ENCODE data around the gene TMCO5A. TPM values are rescaled to one million over a fixed set of nuclear protein-coding genes. Genes with fewer than 3 reads are reported as not detected.

TMCO5A gene
- total RNA-seq, 1 experiment from 2014 or later: not detected

DNA sequence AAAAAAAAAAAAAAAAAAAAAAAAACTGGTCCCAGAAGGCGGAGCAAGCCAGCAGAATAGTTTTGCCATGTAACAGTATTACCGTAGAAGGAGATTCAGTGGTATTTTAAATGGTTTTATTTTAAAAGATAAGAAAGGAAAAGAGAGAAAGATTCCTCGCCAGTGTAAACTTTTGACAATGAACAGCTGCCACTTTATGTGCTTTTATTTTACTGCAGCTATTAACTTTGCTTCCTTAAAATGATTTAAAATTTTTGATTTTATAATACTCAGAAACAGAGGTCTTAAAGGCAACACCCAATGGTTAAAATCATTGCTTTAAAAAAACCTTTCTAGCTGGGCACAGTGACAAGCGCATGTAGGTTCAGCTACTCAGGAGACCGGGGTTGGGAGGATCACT, 46.8 kb downstream of the TMCO5A start:
- Histone ChIP-seq H3K9me3 (ENCODE audit: insufficient read depth, low read depth) (no peaks in the 10 kb centered on the region), H4K20me1 (ENCODE audit: insufficient read depth) (no peaks in the 10 kb centered on the region), H3K9me2 (ENCODE audit: insufficient read depth) (no peaks in the 10 kb centered on the region), H3K79me2 (ENCODE audit: low read depth) (no peaks in the 10 kb centered on the region), H3K27ac (no peak overlapping the region), H3K4me2 (no peak overlapping the region), H3K27me3 (ENCODE audit: insufficient read depth, low read depth) (no peaks in the 10 kb centered on the region), H3K36me3 (ENCODE audit: low read depth) (no peaks in the 10 kb centered on the region), H3K4me1 (replicated peaks; ENCODE audit: insufficient read depth) (no peaks in the 10 kb centered on the region), H3F3A (ENCODE audit: insufficient read depth, low read depth) (no peaks in the 10 kb centered on the region), H2AFZ (no peak overlapping the region), H3K4me3 (no peak overlapping the region)
- ChIA-PET CTCF (no interaction called here), POLR2A (ENCODE audit: unreplicated experiment) (no interaction called here)
- DNase-seq: no peak
- intact Hi-C loops (cut with micrococcal nuclease; ENCODE audit: unreplicated experiment): no loop called here
- no TSS peak for BruUV-seq (replicated peaks)
- TF ChIP-seq CTCF (conservative IDR thresholded peaks at IDR 0.05): no peak
- TF ChIP-seq EZH2 (IDR thresholded peaks at IDR 0.05; ENCODE audit: low read depth): no peak

DNA sequence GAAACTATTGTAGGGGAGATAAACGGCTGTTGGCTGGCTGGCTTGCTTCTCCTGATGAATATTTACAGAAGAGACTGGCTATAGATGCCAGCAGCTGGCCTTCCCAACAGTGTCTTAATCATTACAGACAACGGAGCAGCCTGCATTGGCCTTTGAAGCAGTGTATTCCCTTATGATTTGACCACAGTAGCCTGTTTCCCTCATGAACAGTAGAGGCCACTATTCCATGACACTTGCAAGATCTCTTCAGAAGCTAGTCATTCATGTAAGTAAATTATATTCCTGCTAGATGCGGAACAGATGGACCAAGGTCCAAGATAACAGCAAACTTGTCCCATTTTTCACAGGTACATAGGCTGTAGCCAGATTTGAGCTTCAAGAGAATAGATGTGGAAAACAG, 47.3 kb downstream of the TMCO5A start:
- ChIA-PET CTCF (no interaction called here), POLR2A (ENCODE audit: unreplicated experiment) (no interaction called here)
- Histone ChIP-seq H3F3A (ENCODE audit: insufficient read depth, low read depth) (no peaks in the 10 kb centered on the region), H3K27me3 (ENCODE audit: insufficient read depth, low read depth) (no peaks in the 10 kb centered on the region), H3K9me3 (ENCODE audit: insufficient read depth, low read depth) (no peaks in the 10 kb centered on the region), H3K4me3 (no peak overlapping the region), H3K36me3 (ENCODE audit: low read depth) (no peaks in the 10 kb centered on the region), H3K79me2 (ENCODE audit: low read depth) (no peaks in the 10 kb centered on the region), H3K9me2 (ENCODE audit: insufficient read depth) (no peaks in the 10 kb centered on the region), H4K20me1 (ENCODE audit: insufficient read depth) (no peaks in the 10 kb centered on the region), H3K4me1 (replicated peaks; ENCODE audit: insufficient read depth) (no peaks in the 10 kb centered on the region), H2AFZ (no peak overlapping the region), H3K27ac (no peak overlapping the region), H3K4me2 (no peak overlapping the region)
- intact Hi-C loops (cut with micrococcal nuclease; ENCODE audit: unreplicated experiment): no loop called here
- no peak for DNase-seq
- no TSS peak for BruUV-seq (replicated peaks)
- TF ChIP-seq CTCF (conservative IDR thresholded peaks at IDR 0.05) (no peak; the same call in 1 of the 2 replicates), EZH2 (IDR thresholded peaks at IDR 0.05; ENCODE audit: low read depth) (no peak)

GRCh38 chr15:37984368-37984767, 49.9 kb downstream of the TMCO5A start:
- Histone ChIP-seq H3K27me3 (ENCODE audit: insufficient read depth, low read depth) (no peaks in the 10 kb centered on the region), H3K4me1 (replicated peaks; ENCODE audit: insufficient read depth) (no peaks in the 10 kb centered on the region), H3F3A (ENCODE audit: insufficient read depth, low read depth) (no peaks in the 10 kb centered on the region), H3K4me3 (no peak overlapping the region), H3K27ac (no peak overlapping the region), H3K9me3 (ENCODE audit: insufficient read depth, low read depth) (0 out of 2 replicates have a peak, but pooled peaks cover 3% of the 10 kb centered on the region), H3K79me2 (ENCODE audit: low read depth) (no peaks in the 10 kb centered on the region), H4K20me1 (ENCODE audit: insufficient read depth) (no peaks in the 10 kb centered on the region), H3K36me3 (ENCODE audit: low read depth) (no peaks in the 10 kb centered on the region), H3K4me2 (no peak overlapping the region), H2AFZ (no peak overlapping the region), H3K9me2 (ENCODE audit: insufficient read depth) (no peaks in the 10 kb centered on the region)
- TF ChIP-seq CTCF (conservative IDR thresholded peaks at IDR 0.05) (no peak), EZH2 (IDR thresholded peaks at IDR 0.05; ENCODE audit: low read depth) (no peak)
- BruUV-seq (replicated peaks): no TSS peak
- DNase-seq: no peak
- CTCF ChIA-PET: interaction anchor here (0.6 kb wide), 1 partner anchor 11 kb away, joined by 3 read pairs; no protein-coding TSS in a partner anchor
- intact Hi-C loops (cut with micrococcal nuclease; ENCODE audit: unreplicated experiment): no loop called here
- POLR2A ChIA-PET (ENCODE audit: unreplicated experiment): no interaction called here
